ENCODE data around the gene PTPN7. TPM values are rescaled to one million over a fixed set of nuclear protein-coding genes. Genes with fewer than 3 reads are reported as not detected.

PTPN7 gene
- total RNA-seq, 4 donors from 2014 or later = 0.78 to 2.0 (median 1.7) TPM

GRCh38 chr1:202151045-202151444 lies 9.4 kb downstream of the PTPN7 start:
- ATAC-seq = no peak
- no peak overlapping the region for H3K27ac ChIP-seq
- no peaks in the 10 kb centered on the region for H3K36me3 ChIP-seq
- 81 to 100% methylated on average over 2 of the region's 2 CpGs for WGBS, 2 donors (ENCODE audit: low coverage in 1 of 2)
- no peak for TF ChIP-seq POLR2A (IDR thresholded peaks at IDR 0.05)
- TF ChIP-seq CTCF (IDR thresholded peaks at IDR 0.05) = no peak
- TF ChIP-seq EP300 (IDR thresholded peaks at IDR 0.05) = no peak
- TF ChIP-seq POLR2AphosphoS5 (IDR thresholded peaks at IDR 0.05) = no peak
- H3K9me3 ChIP-seq = no peaks in the 10 kb centered on the region
- H3K27me3 ChIP-seq = peaks cover 9% of the 10 kb centered on the region
- H3K4me3 ChIP-seq = no peak overlapping the region
- no peaks in the 10 kb centered on the region for H3K4me1 ChIP-seq

- Histone ChIP-seq H3K4me3 (no peak overlapping the region), H3K27ac (no peak overlapping the region), H3K36me3 (no peaks in the 10 kb centered on the region), H3K4me1 (peaks cover 0 to 3% (median 0%) of the 10 kb centered on the region in 3 donors), H3K27me3 (peaks cover 9% of the 10 kb centered on the region), H3K9me3 (no peaks in the 10 kb centered on the region)
- no peak for ATAC-seq
- TF ChIP-seq EP300 (IDR thresholded peaks at IDR 0.05) (no peak), POLR2A (IDR thresholded peaks at IDR 0.05) (no peak), CTCF (IDR thresholded peaks at IDR 0.05) (no peak), POLR2AphosphoS5 (IDR thresholded peaks at IDR 0.05) (no peak)
- WGBS, 2 donors (ENCODE audit: low coverage in 1 of 2) = 88 to 93% methylated on average over 3 to 8 of the region's 8 CpGs
These were observed 9.8 kb downstream of the PTPN7 start for GRCh38 chr1:202150602-202151001.

- no peak for TF ChIP-seq EP300 (IDR thresholded peaks at IDR 0.05)
- no peak for TF ChIP-seq CTCF (IDR thresholded peaks at IDR 0.05)
- no peak for TF ChIP-seq POLR2A (IDR thresholded peaks at IDR 0.05)
- no peak for TF ChIP-seq POLR2AphosphoS5 (IDR thresholded peaks at IDR 0.05)
- WGBS, 2 donors (ENCODE audit: low coverage in 1 of 2) = no CpG with 5 or more reads among the region's 9 CpGs
- Histone ChIP-seq H3K36me3 (no peaks in the 10 kb centered on the region), H3K4me3 (no peak overlapping the region), H3K27ac (no peak overlapping the region), H3K4me1 (peaks cover 0 to 7% (median 4%) of the 10 kb centered on the region in 3 donors), H3K9me3 (no peaks in the 10 kb centered on the region), H3K27me3 (peaks cover 9% of the 10 kb centered on the region)
- ATAC-seq = no peak
These were observed 10.2 kb downstream of the PTPN7 start for GRCh38 chr1:202150187-202150586.

- Histone ChIP-seq H3K27me3 (peaks cover 9% of the 10 kb centered on the region), H3K36me3 (no peaks in the 10 kb centered on the region), H3K27ac (no peak overlapping the region), H3K4me3 (no peak overlapping the region), H3K4me1 (peaks cover 0 to 13% (median 5%) of the 10 kb centered on the region in 3 donors), H3K9me3 (no peaks in the 10 kb centered on the region)
- no peak for TF ChIP-seq EP300 (IDR thresholded peaks at IDR 0.05)
- no peak for TF ChIP-seq POLR2AphosphoS5 (IDR thresholded peaks at IDR 0.05)
- no peak for TF ChIP-seq POLR2A (IDR thresholded peaks at IDR 0.05)
- ATAC-seq = no peak
- 79 to 86% methylated on average over 2 to 3 of the region's 4 CpGs for WGBS, 2 donors (ENCODE audit: low coverage in 1 of 2)
These were observed 10.8 kb downstream of the PTPN7 start for GRCh38 chr1:202149566-202149965.

- WGBS, 2 donors (ENCODE audit: low coverage in 1 of 2) = 70% methylated on average over 2 of the region's 4 CpGs; no CpG with 5 or more reads in 1 of the 2 donors
- Histone ChIP-seq H3K27ac (no peak overlapping the region), H3K27me3 (no peaks in the 10 kb centered on the region), H3K4me3 (no peak overlapping the region), H3K36me3 (no peaks in the 10 kb centered on the region), H3K4me1 (peaks cover 0 to 14% (median 5%) of the 10 kb centered on the region in 3 donors), H3K9me3 (no peaks in the 10 kb centered on the region)
- no peak for TF ChIP-seq POLR2AphosphoS5 (IDR thresholded peaks at IDR 0.05)
- no peak for TF ChIP-seq POLR2A (IDR thresholded peaks at IDR 0.05)
- TF ChIP-seq EP300 (IDR thresholded peaks at IDR 0.05) = no peak
- TF ChIP-seq CTCF (IDR thresholded peaks at IDR 0.05) = no peak
- ATAC-seq = no peak
These were observed 12.0 kb downstream of the PTPN7 start for GRCh38 chr1:202148391-202148790.

Data from gastroesophageal sphincter (tissue), 4 donors.